Stimulated activated CD4-positive, alpha-beta T cell treated with anti-CD3 and anti-CD28 coated beads, Interleukin-4, amount 100 ng/mL, for 24 hours (primary cell): ENCODE data around the gene RAB7B.
"Not testable (repeated sequence)": the region's sequence is repeated elsewhere in the genome, so short reads cannot be mapped to it uniquely, and the experiment has no call there.

Experiments
- DNase-seq: peaks from one replicate; pipeline ENCODE4 v3.0.0-alpha.2; 2020

RAB7B gene

GRCh38 chr1:206021626-206022365 lies 18.6 kb upstream of the RAB7B start:
- no peak for DNase-seq

- no peak for DNase-seq
These were observed 17.9 kb upstream of the RAB7B start for GRCh38 chr1:206021008-206021625.

DNA sequence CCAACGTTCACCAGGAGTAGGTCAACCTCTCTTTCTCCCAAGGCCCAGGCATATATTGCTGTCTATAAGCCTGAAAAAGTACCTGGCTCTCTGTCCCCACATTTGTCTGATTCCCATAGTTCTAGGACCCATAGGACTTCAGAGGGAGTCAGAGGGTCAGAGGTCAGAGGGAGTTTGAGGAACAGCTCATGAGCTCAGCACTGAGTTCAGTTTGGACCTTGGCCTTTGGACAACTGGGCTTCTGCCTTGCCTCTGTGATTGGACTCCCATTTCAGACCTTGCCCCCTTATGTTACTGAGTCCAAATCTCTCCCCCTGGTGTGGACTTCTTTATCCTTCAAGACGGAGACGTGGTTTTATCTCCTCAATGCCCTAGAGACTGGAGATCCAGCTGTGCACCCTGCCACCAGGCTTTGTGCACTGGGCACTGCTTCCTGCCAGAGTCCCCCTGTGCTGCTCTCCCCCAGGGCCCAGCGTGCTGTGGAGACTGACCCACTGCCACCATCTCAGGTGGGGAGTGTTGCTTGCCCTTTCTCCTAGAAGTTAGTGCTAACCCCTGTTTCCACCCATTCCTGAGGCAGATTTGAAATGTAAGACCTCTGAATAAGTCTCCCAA lies 17.3 kb upstream of the RAB7B start:
- DNase-seq, result no peak

- no peak for DNase-seq
These were observed 11.9 kb upstream of the RAB7B start for GRCh38 chr1:206015071-206015470.

- DNase-seq, result no peak
These were observed 11.4 kb upstream of the RAB7B start for GRCh38 chr1:206014601-206015000.

DNA sequence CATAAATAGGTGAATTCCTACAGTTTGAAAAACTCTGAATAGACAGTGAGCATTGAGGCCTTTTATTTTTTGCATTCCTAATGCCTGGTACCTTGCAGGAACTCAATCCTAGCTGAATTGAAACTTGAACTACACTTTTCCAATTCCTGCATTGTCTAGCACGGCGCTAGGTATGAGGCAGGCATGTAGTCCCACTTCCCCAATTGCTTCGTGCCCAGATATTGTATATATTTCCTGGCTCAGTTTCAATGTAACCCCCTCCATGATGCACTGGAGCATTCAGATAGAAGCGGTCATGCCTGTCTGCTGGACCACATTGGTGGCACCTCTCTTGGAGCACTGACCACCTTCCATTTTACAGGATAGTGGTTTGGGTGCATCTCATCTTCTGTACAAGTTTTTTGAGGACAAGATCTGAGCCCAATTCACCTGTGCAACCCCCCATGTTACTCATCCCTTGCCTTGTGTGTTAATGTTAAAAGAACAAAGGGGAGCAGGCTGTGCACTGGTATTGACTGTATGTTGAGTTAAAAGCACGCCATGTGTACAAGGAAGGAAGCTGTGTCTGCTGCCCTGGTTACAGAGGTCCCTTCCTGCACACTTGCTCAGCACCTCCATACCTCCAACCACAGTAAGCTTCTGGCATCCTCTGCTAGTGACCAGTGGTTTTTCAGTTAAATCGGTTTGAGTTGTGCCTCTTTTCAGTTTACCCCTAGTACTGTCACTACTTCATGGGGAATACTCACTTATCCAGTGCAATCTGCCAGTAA lies 10.0 kb upstream of the RAB7B start:
- no peak for DNase-seq

- DNase-seq, result peak; percentile 17
These were observed 9.1 kb upstream of the RAB7B start for GRCh38 chr1:206012086-206012859.

DNA sequence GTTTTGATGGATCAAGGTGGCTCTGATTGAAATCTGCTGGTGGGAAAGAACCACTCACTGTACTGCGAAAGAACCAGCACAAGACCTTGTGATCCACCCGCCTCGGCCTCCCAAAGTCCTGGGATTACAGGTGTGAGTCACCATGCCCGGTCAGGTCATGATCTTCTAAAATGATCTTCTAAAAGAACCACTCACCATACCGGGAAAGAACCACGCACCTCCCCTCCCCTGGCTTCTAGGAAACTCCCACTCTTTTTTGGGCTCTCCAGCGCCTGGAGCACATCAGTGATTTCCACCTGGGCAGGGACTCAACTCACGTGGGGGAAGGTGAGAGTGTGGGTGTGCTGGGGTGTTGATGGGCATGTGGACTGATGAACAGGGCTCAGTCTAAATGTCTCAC lies 7.9 kb upstream of the RAB7B start:
- DNase-seq, result no peak

DNA sequence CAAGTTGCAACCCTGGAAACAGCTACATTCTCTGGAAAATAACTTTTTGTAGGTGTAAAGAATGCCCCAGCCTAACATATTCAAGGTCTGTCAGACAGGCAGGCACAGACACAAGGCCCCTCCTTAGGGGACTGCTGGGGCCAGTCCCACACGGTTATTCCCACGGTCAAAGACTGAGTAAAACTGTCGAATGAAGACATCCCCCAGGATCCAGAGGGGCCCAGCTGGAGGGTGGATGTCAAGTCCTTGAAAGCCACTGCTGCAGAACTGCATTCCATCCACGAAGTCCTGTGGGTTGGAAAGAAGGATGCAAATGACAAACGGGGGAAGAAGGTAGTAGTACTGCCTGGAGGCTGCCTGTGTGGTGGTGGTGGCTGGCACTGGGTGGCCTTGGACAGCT lies 6.9 kb upstream of the RAB7B start:
- DNase-seq, result no peak

DNA sequence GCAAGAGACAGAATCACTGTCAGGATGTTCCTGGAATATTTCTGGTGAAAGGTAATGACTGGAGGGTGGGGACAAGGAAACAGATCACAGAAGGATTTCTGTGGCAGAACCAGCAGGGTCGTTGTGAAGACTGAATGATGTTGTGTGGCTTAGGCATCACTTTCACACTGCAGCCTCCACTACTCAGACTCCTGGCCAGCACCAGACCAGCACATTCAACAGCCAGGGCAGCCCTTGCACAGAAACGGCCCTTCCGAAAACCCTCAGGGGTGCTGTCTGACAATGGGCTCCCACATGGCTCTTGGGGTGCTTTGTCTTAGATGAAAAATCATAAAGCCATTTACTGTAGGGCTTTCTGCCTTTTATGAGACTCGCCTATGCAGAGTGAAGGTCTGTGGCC lies 3.8 kb upstream of the RAB7B start:
- no peak for DNase-seq

DNA sequence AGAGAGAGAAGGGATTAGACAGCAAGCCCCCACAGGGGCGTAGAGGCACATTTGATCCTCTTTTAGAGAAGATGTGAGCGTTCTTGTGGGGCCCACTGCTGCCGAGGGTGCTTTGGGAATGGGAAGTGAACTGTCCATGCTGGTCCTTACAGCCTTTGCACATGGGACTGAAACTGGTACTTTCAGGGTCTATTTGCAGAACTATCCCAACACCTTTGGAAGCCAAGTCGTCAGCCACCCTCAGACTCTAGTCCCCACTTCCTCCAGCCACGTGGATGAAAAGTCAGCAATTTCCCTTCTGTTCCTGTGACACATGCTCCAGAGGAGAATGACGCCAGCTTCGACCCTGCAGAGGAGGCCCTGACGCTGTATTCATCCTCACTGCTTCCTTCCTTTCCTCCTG lies 2.6 kb upstream of the RAB7B start:
- no peak for DNase-seq

DNA sequence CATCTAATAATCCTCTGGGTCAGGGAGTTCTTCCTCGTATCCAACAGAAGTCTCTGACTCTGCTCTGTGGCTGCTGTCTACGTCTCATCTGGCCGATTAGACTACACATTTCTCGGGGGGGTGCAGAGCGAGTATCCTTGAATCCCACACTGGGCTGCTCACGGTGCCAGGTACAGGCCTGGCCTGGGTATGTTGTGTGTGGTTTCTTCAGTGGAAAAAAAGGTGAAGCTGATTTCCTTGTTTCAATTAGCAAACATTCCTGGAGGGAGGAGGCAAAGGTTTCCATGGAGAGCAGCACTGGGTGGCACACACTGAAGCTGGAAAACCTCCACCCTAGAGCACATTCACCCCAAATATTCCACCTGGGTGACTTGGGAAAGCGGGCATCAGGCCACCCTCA lies 2.0 kb upstream of the RAB7B start:
- DNase-seq, result no peak

- DNase-seq, result no peak
These were observed 1.6 kb upstream of the RAB7B start for GRCh38 chr1:206004826-206005225.

- DNase-seq, result no peak
These were observed 932 bp upstream of the RAB7B start for GRCh38 chr1:206003854-206004800.

DNA sequence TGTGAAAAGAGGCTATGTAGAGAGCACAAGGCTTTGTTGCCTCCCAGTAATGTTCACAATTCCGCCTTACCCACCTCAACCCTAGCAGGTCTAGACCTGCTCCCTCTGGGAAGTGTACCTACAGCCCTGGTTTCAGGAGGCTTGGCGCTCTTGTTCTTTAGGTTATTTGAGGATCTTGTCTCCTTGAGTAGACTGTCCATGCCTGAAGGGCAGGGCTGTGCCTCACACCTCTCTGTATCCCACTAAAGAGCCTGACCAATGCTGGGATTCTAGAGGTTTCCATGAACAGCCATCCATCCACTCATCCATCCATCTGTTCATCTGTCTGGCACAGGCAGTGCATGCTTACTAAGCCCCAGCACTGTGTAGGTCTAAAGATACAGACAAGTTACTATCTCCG lies 1.0 kb downstream of the RAB7B start:
- no peak for DNase-seq

- DNase-seq, result peak; percentile 67
These were observed 1.7 kb downstream of the RAB7B start for GRCh38 chr1:206001476-206001888.

DNA sequence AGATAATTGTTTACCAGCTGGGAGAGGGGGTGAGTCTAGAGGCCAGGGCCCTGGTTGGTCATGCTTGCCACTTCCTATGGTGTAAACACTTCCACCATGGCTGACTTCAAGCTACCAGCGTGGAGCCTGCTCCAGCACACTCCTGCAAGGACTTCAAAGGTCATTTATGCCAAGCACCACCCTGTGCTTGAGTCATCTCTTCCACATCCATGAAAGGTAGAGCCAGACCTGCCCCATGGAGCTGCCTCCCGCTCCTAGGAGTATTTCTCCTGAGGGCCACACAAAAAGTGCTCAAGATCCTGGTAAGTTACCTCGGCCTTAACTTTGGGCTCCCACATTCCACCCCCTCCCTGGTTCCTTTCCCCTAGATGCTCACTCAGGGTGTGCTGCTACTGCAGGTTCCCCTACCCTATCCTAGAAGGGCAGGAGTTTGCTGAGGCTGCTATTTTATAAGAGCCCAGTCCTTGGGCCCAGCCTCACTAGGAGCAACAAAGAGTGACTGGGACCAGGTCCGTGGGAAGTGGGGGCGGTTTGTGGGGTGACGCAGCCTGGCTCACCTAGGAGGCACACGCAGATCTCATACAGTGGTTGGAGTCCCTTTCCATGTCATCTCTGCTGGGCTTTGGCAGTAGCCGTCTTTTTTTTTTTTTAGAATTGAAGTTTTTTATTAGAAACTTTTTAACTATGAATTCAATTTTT lies 2.4 kb downstream of the RAB7B start:
- peak; percentile 51 for DNase-seq

- no peak for DNase-seq
These were observed 4.5 kb downstream of the RAB7B start for GRCh38 chr1:205998457-205999241.

DNA sequence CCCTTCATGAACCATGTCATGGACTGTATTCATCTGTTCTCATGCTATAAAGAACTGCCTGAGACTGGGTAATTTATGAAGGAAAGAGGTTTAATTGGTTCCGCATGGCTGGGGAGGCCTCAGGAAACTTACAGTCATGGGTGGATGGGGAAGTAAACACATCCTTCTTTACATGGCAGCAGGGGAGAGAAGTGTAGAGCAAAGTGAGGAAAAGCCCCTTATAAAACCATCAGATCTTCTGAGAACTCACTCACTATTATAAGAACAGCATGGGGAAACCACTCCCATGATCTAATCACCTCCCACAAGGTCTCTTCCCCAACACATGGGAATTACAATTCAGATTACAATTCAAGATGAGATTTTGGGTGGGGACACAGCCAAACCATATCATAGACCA lies 6.6 kb downstream of the RAB7B start:
- not testable (repeated sequence) for DNase-seq

DNA sequence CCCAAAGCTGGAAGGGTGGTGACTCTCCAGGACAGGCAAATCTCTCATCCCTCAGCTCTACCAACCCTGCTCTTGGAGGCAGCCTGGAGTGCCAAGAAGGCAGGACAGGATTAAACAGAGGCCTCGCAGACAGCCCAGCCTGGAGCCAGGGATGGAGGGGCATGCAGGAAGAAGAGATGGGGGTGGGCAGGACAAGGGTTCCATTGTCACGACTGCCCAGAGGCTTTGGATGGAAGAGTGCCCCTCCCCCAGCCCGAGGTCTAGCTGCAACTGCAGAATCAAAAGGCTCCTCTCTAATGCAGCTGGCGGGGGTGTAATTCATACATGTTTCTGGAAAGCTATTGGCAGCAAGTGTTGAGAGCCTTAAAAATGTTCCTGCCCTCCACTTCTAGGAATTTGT lies 8.8 kb downstream of the RAB7B start:
- DNase-seq, result no peak
